ENCODE measurements around the gene LRRC8B.

Gene LRRC8B

DNA sequence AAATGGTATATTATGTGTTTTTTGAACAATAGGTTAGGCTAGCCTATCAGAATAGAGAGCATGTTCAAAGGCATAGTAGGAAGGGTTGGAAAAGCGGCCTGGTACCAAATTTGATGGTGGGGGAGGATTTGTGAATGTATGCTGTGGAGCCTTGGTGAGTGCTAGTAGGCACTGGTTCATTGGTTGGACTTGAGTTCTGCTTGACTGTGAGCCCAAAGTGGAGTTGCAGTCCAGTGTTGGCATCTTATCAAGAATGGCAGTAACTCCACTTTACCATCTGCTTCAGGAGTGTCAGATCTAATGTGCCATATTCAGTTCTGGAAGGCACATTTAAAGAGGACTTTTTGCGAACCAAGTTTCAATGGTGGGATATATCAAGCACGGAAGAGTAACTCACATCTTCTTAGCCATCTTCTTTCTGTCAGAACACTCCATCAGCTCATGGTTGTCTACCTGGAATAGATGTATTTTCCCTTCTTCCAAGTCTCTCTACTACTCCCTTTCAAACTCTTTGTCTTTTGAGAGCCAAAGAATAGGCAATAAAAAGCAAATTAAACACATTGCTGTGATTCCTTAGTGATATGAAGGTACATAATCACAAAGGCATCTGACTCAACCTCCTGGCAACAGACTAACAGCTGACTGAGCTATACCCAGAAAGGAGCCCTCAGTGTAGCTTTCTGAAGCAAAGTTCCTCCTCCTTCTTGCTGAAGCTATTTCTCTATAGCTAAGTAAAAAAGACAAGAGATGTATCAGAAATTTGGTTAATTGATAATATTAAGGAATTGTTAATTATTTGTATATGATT is 21.7 kb downstream of the LRRC8B start:
- in situ Hi-C loops (cut with MboI; ENCODE audit: low sequenced_read_pairs), result no loop called here

DNA sequence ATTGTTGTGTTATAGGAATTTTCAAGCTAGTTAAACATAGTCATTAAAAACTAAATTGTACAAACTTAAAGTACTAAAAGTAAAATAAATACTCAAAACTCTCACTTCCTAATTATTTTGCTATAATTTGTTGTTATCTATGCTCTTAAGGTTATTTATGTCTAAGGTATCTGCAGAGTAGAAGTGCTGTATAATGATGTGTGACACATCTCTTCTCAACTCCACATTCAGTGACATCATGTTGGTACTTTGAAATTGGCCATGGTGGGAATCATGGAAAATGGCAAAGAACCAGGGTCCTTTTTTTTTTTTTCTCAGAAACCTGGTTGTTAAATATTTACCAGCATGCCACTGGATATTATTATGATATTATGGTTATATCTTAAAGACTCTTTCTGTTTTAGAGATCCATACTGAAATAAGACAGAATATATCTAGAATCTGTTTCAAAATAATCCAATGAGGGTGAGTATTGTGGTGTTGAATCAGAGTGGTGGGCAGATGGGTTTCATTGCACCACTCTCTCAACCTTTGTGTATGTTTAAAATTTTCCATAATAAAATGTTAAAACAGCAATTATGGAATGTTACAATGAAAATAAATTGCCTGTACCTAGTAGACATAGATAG is 22.4 kb downstream of the LRRC8B start:
- in situ Hi-C loops (cut with MboI; ENCODE audit: low sequenced_read_pairs), result no loop called here

DNA sequence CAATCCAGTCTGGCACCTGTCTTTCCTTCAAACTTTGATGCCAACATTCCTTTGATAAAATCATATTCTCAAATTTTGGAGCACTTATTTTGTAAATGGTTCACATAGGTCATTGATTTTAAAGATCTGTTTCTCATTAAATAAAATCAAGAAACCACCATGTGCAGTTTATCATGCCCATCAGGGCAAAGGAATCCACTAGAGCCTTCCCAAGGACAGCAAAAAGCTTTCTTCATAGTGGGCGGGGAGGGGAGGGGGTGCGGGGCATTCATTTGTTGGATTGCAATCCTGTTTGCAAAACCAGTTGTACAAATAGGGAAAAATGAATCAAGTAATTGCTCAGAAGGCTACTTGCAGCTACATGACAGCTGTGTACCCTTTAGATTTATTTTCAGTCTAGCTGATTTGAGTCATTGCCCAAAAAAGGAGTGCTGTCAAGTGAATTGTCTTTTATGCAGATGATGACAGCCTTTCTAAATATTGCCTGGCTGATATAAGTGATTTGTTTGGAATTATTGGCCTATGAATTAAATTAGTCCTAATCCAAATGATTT is 23.0 kb downstream of the LRRC8B start:
- in situ Hi-C loops (cut with MboI; ENCODE audit: low sequenced_read_pairs), result no loop called here

DNA sequence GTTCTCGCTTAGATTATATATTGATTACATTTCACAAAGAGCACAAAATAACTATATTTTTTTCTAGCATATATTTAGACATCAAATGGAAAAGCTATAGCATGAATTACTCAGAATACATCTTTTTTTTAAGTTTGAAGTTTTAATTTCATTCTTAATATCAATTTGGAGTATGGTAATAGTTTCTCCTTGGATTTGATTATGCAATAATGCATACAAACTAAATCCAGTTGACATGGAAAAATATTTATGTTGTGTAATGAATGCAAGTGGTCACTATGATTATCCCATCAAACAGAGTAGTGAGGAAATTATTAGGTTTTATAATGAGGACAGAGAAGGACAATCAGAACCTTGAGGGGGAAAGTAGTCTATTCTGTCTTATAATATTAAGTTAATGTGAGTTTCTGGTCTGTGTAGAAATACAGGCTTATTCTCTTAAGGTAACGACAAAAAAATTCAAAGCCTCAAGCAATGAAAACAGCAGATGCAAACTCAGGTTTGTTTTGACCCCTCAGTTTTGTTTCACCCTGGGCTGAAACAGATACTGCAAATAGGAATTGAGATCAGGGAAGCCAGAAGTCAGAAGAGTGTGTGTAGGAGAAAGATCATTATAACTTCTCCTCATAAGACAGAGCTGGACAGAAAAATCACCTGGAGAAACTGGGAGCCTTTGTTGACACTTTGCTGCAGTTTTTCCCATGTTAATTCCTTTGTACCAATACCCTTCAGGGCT is 23.7 kb downstream of the LRRC8B start:
- in situ Hi-C loops (cut with MboI; ENCODE audit: low sequenced_read_pairs), result no loop called here

DNA sequence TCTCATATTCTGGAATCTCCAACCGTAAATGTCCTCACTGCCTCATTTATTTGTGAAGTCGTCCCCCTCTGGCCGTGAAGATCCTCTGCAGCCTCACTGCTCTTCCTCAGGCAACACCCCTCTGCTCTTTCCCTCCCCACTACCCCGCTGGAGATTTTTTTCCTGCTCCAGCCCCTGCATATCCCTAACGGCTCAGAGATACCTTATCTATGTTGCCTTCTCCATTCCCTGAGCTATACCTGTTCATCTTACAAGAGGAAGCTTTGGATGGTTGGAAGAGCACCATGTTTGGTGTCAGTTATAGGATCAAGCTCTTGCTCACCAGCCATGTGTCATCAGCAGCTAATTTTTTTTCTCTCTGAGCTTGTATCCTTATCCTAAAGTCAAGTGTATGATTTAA is 26.4 kb downstream of the LRRC8B start:
- in situ Hi-C loops (cut with MboI; ENCODE audit: low sequenced_read_pairs), result no loop called here

DNA sequence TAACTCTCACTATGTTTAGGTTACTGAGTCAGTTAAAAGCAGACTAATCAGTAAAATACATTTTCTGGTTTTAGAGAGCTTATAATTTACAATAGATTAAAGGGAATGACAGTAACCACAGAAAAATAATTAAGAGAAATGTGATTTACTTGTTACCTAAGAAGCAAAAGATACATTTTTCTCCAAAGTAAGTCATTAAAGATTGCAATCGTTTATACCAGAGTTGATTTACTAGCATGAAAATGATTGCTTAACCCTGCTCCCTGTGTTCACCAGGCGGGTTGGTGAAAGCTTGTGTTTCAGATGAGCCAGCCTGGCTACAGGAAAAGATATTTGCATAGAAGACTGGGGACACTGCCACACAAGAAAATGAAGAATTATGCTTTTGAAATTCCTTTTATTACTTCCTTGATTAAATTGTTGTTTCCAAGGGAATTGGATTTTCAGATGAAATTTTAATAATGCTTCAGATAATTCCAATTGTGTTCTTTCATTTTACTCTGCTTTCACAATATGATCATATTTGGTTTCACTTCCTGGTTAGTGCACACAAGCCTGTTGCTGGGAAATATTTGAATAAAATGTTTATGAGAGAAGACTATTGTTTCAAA is 27.9 kb downstream of the LRRC8B start:
- in situ Hi-C loops (cut with MboI; ENCODE audit: low sequenced_read_pairs), result no loop called here

DNA sequence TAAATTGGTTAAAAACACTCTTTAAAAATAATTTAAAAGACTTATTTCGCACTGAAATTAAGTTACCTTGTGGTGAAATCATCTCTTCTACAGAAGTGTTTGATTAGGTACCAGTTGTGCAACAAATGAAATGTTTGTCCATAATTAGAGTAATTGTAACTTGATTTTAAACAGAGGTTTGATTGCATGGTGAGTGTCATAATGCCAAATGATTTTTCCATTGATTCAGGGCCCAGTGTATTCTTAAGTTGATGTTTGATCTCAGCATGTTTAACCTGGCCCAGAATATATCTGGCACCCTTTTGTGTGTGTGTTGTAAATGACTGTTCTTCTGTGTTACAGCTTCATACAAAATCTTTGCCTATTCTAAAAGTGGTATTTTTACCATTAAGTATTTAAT is 28.5 kb downstream of the LRRC8B start:
- in situ Hi-C loops (cut with MboI; ENCODE audit: low sequenced_read_pairs), result no loop called here

DNA sequence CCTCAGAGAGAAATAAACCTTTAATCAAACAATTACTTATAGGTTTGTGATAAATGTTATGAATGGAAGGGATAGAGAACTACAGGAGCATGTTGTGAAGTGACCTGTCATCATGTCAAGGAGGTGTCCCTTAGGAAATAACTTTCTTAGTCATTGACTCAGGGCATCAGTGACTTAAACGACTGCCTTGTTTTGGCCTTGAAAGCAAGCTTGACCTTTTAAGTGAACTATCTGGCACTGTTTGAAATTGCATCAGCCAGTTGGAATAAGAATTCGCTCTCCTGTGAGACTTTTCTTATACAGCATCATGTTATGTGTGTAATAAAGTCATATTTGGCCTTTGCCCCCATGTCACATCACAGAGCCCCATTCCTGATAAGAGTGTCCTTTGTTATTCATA is 30.9 kb downstream of the LRRC8B start:
- in situ Hi-C loops (cut with MboI; ENCODE audit: low sequenced_read_pairs), result no loop called here

DNA sequence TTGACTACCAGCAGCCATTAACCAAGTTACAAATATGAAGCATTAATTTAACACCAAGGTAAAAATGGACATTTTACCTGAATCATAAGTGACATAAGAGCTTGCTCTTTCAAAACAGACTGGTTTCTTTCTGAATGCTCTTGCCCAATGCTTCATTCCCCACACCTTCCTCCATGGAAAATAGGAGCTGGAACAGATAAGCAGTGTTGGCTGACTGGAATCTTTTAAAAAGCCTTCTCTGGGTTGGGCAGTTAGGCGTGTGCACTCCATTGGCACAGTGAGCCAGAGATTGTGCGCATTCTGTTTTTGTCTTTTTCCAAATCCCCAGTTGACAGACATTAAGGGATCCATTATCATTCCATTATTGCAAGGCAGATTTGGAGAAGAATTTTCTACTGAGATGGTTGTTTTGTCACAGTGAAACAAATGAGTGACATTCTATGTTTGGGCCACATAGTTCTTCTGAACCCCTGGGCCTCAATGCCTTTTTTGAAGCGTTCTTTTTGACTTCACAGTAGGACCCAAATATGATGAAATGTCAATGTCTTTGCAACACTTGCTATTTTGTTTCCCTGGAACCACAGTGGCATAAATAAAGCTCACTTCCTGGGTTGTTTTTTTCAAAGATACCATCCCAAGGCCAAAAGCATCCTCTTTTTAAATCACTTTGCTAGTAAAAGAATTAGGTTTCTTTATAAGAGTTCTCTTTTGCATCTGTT is 32.3 kb downstream of the LRRC8B start:
- in situ Hi-C loops (cut with MboI; ENCODE audit: low sequenced_read_pairs), result no loop called here

DNA sequence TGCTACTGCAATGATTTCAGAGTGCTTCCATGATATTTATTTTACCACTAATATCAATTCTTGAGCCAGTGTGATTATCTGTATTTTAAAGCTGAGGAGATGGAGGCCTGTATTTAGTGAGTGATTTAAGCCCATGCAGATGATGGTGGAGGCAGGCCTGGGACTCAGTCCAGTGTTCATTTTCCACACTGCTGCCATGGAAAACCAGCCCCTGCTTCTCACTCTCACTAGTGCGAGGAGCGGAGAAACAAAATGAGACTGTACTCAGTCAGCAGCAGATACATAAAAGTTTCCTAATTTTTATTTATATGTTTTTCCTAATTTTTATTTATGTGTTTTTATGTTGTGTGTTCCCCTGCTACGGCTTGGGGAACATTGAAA is 32.8 kb downstream of the LRRC8B start:
- in situ Hi-C loops (cut with MboI; ENCODE audit: low sequenced_read_pairs), result no loop called here

DNA sequence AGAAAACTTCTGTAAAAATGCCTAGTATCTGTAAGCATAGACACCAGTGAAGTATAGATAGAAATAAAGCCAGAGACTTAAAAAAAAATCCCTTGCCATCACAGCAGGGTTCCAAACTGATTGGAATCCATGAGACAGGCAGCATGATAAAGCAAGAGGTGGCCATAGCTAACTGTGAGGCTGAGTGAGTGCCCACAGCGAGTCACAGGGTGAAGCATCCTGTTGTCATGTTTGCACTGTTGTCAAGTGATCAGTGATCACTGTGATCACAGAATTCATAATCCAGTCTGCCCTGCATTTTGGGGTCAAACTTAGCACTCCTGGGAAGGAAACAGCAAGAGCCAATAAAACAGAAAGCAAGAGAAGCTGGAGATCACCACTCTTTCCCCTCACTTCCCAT is 33.3 kb downstream of the LRRC8B start:
- in situ Hi-C loops (cut with MboI; ENCODE audit: low sequenced_read_pairs), result no loop called here

DNA sequence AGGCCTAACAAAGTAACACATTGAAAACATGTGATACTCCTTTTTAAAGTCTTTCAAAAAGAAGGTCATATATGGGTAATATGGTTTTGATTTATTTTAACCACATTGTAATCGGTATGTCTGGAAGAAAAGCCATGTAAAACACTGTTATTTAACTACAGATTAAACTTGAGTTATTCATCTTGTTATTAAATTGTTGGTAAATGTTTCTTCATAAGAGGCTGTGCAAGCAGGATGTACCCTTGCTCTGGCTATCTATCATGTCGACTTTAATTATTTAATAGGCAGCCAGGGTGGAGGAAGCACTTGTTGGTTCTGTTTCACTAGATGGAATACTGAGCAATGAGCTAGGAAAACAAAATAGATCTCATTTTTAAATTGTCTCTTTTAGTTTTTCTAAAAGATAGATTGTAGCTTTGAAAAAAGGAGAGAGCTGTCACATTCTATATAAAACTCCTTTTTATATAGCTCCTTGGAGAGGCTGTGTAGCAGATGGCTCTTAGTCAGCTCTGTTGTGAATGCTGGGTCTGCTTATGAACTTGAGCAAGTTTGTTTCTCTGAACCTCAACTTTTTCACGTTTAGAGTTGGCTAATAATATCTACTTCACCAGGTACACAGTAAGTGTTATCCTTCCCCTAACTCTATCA is 39.5 kb downstream of the LRRC8B start:
- in situ Hi-C loops (cut with MboI; ENCODE audit: low sequenced_read_pairs), result no loop called here

DNA sequence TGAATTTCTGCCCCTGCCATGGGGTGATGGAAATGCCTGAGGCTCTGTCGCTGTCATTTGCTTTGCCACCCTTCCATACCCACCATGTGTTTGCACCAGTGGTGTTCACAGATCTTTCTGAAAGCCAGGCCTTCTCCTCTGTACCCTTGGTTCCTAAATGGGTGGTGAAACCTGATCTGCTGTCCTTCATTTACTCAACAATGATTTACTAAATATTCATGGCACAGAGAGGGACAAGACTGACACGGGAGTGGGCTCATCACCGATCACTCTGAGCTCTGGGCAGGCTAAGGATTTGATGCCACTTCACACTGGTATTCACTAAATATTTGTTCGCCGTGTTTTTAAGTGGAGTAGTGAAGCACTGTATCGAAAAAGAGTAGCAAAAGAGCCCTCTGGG is 40.9 kb downstream of the LRRC8B start:
- in situ Hi-C loops (cut with MboI; ENCODE audit: low sequenced_read_pairs), result no loop called here

DNA sequence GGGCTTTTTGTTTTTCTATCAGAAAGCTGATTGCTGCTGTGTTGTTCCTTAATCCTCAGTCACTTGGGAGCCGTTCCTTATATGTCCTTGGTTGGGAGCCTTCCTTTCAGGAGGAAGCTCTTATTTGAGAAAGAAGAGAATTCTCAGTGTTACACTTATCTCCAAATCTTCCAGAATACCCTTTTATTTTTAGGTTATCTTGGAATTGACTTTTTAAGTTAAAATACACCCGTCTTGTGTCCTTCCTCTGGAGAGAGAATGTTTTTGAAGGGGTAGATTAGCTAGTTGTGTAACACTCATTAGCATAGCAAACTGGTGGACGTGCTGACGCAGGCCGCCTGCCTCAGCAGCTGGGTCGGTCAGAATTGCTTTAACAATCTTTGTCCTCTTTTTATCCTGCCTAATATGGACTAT is 42.1 kb downstream of the LRRC8B start:
- in situ Hi-C loops (cut with MboI; ENCODE audit: low sequenced_read_pairs), result no loop called here

DNA sequence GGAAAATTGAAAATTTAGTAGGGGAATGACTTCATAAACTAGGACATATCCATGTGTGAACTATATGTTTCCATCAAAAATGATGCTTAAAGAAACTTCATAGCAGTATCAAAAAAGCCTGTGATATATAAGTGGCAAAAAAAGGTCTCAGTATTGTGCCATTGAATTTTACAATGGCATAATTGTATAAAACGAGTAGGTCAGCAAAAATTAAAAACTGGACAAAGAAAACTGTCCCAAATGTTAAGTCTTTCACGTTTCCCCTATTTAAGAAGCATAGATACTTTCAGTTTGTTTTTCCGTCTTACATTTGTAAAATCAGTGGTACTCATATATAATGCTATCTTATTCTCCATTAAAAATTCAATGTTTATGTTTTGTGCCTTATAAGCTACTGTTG is 43.2 kb downstream of the LRRC8B start:
- in situ Hi-C loops (cut with MboI; ENCODE audit: low sequenced_read_pairs), result no loop called here

DNA sequence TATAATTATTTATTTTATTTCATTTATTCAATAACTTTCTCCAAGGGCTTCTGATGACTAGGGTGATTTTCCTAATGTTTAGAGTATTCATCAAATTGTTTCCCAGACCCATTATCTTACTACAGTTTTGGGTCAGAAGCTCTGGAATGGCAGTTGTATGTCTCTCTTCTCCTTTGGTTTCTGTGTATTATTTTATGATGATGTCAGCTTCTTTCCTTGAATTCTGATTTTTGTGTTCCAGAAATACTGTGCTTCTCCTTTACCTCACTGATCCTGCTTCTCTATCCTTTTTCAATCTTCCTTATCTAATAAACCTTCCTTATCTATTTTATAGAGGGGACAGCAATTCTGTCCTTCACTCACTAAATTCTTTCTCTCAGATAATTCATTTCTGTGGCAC is 48.8 kb downstream of the LRRC8B start:
- in situ Hi-C loops (cut with MboI; ENCODE audit: low sequenced_read_pairs), result no loop called here

DNA sequence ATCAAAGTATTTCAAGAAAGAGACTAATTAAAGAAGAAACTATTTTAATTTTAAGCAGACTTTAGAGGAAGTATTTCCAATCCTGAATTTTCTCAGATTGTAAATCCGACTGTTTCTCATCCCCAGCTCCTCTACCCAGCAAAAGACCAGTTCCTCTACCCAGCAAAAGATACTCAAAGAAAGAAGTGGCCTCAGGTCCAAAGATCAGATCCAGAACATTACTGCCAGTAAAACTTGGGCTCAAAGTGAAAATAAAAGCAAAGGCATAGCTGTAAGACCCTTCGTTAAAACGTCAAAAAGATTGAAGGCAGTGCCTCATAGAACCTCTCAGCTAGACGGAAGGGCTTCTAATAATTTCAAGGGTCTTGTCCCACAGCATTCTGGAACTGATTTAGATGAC is 50.0 kb downstream of the LRRC8B start:
- in situ Hi-C loops (cut with MboI; ENCODE audit: low sequenced_read_pairs), result no loop called here

DNA sequence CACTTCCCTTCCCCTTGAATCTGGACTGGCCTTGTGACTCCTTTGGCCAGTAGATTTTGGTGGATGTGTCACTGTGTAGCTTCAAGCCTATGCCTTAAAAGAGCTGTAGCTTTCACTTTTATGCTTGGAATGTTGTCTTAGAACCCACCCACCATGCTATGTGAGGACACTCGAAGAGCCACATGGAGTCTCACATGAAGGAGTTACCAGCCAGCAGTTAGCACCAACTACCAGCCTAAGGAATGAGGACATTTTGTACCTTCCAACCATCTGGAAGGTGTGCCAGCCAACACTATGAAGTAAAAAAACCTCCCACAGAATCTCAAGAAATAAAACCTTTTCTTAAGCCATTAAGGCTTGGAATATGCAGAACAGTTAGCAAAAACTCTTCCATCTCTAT is 50.6 kb downstream of the LRRC8B start:
- in situ Hi-C loops (cut with MboI; ENCODE audit: low sequenced_read_pairs), result no loop called here

DNA sequence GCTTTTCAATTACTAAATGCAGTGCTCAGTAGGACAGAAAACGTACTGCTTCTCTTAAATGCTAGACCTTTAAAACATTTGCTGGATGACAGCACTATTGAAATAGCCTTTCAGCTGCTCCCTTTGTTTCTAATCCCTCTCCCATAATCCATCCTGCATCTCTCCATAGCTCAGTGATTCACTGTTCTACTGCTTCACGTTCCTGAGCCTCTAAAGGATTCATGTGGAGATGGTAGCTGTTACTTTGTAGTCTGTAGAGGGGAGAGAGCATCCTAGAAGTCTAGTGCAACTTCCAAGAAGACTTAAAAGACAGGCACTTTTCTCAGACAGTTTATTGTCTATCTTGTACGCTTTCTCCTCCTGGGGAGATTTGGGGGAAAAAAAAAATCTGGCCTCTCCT is 51.4 kb downstream of the LRRC8B start:
- in situ Hi-C loops (cut with MboI; ENCODE audit: low sequenced_read_pairs), result no loop called here

DNA sequence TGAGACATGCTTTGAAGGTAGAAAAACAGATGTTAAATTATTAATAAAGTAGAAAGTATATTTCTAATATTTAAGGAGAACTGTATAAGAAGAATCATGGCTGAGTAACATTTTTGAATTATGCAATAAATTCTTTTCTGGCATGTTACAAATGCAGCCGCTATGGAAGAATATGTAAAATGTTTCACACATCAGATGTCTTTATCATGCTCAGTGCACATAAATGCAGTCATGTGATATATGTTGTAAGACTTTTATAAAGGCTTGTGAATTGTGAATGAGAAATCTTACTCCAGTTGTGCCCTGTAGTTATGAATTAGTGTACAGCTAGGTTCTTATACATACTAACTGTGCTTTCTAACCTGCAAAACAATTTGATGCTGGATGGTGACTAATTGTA is 53.5 kb downstream of the LRRC8B start:
- in situ Hi-C loops (cut with MboI; ENCODE audit: low sequenced_read_pairs), result no loop called here

Measured in HL-60/S4 treated with retinoic acid at 250 ng/mL for 4 days and 3 days (cell line).